GM18951 (cell line): ENCODE data around the gene PTGES2.

Experiments
- POLR2A ChIP-seq: IDR thresholded peaks from 4 replicates; pipeline ENCODE4 v1.6.1; 2011; ENCODE audit warnings: mild to moderate bottlenecking; ENCODE audit not compliant: insufficient read length, insufficient read depth; ENCODE audit errors: extremely low read depth
- in situ Hi-C: fragments of 300-500 bp; cut with MboI; formaldehyde crosslinking; loops from one replicate; pipeline ENCODE4 v1.12.0; 2022; ENCODE audit warnings: low sequenced_read_pairs, mixed read lengths, inconsistent platforms; ENCODE audit not compliant: unreplicated experiment

The PTGES2 gene

DNA sequence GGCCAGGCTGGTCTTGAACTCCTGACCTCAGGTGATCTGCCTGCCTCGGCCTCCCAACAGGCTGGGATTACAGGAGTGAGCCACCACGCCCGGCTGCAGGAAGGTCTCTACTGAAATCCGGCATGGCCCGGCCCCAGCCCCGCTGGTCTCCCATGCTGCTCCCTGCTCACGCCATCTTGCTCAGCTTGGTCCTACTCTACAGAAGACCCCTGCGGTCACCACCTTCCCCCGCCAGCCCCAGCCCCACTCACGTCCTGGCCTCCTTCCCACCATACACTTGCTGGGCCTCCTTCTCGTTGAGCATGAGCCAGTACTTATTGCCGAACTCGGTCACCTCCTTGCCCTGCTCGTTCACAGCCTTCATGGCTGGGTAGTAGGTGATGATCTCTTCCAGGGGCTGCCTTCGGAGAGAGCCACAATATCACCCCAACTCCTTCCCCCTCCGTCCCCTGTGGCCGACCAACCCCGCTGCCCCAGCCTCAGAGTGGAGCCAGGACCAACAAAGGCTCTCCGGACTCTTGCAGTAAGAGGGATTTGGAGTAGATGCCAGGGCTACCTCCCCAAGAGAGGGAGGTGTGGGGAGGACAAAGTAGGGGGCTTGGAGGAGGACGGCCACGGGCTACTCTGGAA is 4.0 kb downstream of the PTGES2 start:
- in situ Hi-C loops = no loop called here
- TF ChIP-seq POLR2A = no peak

GRCh38 chr9:128122809-128123175 is 4.7 kb downstream of the PTGES2 start:
- in situ Hi-C loops = no loop called here
- TF ChIP-seq POLR2A = no peak

GRCh38 chr9:128121924-128122808 is 5.4 kb downstream of the PTGES2 start:
- no peak for TF ChIP-seq POLR2A
- in situ Hi-C loops = no loop called here

GRCh38 chr9:128121466-128121810 is 6.1 kb downstream of the PTGES2 start:
- in situ Hi-C loops = no loop called here
- TF ChIP-seq POLR2A = no peak

GRCh38 chr9:128120741-128121465 is 6.6 kb downstream of the PTGES2 start:
- TF ChIP-seq POLR2A = no peak
- in situ Hi-C loops = no loop called here

DNA sequence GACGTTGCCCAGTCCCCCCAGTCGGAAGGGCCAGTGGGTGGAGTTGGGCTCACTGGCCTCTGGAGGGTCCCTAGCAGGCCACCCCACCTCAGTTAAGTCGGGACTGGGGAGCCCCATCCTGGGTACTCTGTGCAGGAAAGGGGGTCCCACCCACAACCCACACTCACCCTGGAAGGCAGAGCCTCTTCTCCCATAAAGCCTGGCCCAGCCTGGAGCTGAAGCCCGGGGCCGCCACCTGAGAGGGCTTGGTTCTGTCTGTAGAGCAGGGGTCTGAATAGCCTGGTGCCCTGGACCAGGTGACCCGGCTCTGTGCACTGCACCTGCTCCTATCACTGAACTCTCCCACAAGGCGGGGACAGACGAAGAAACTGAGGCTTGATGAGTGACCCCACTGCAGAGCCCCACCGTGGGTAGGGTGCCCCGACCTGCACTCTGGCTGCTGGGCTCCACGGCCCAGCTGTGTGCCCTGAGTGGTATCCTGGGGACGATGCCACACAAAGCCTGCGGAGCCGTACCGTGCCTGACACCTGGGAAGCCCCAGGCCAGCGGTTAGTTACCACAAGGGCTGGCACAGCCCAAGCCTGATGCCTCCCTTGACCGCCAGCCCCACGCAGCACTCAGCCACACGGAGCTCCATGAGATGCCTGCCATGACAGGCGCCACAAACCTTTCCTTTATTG is 7.3 kb downstream of the PTGES2 start:
- TF ChIP-seq POLR2A = no peak
- in situ Hi-C loops = no loop called here

- no peak for TF ChIP-seq POLR2A
- in situ Hi-C loops = no loop called here
Measured at GRCh38 chr9:128118971-128119665, 8.4 kb downstream of the PTGES2 start.

DNA sequence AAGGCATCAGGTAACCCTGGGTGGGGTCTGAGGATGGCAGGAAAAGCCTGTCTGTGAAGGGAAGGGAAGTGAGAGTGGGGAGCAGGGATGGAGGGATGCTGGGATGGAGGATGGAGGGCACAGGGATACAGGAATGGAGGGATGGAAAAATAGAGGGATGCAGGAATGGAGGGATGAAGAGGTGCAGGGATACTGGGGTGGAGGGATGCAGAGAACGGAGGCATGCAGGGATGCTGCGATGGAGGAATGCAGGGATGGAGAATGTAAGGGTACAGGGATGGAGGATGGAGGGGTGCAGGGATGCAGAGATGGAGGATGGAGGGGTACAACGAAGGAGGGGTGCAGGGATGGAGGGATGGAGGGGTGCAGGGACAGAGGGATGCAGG is 9.1 kb downstream of the PTGES2 start:
- in situ Hi-C loops = no loop called here
- TF ChIP-seq POLR2A = no peak

DNA sequence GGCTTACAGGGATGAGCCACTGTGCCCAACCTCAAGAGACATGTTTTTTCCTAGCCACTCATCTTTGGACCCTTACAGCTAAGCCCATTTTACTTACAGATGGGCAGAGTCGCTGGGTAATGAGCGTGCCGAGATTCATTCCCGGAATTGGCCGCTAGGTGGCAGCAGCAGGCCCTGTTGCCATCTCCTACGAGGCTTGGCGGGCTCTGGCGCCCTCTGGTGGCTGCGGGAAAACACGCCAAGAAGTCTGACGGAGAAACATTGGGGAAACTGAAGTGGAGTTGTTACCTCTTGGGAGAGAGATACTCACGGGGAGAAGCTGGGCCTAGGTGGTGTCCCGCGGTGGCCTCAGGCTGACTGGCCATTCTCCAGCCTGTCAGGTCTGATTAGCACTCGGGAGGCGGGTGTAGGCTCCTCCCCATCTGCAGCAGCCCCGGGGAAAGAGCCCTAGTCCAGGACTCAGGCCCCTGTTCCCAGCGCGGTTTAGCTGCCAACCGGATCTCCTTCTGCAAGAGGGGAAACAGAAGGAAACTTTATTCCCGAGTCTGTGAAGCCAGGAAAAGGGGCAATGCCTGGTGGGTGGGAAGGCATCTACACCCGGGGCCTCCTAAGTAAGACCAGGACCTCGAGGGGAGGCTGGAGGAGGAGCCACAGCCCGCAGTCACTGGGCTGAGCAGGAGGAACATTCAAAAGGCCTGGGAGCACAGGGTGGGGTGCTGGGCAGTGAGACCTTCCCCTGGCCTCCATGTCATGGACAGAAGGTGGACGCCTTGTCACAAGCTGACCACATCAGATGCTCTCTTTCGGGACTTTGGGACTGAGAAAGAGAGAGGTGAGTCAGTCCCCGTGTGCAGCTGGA is 9.7 kb downstream of the PTGES2 start:
- no peak for TF ChIP-seq POLR2A
- in situ Hi-C loops = no loop called here

GRCh38 chr9:128116104-128117083 is 11.1 kb downstream of the PTGES2 start:
- TF ChIP-seq POLR2A = no peak
- in situ Hi-C loops = no loop called here
